Calu3 (cell line): ENCODE measurements around the gene NSG2. TPM values are rescaled to one million over a fixed set of nuclear protein-coding genes. Genes with fewer than 3 reads are reported as not detected.

Experiments used
- BruUV-seq: library from RNA; stranded (reverse); fragments of 400-500 nt; replicated peaks from 2 replicates; lab custom pipeline; 2021; lab: Mats Ljungman, UMichigan
- CTCF ChIA-PET: fragments of 300-600 bp; sonication (Branson Sonifier 250); formaldehyde crosslinking; loops from one replicate; lab custom pipeline; 2022; ENCODE audit warnings: antibody characterized with exemption; lab: Charles Lee
- DNase-seq: peaks from one replicate; pipeline ENCODE4 v3.0.0; 2022
- H3K27ac Mint-ChIP-seq: one replicate; pipeline ENCODE4 v1.8.0; 2022; ENCODE audit warnings: mixed read lengths; ENCODE audit not compliant: unreplicated experiment
- H3K27me3 Mint-ChIP-seq: one replicate; pipeline ENCODE4 v1.8.0; 2022; ENCODE audit warnings: mixed read lengths; ENCODE audit not compliant: unreplicated experiment
- H3K36me3 Mint-ChIP-seq: one replicate; pipeline ENCODE4 v1.8.0; 2022; ENCODE audit warnings: mild to moderate bottlenecking, moderate library complexity, mixed read lengths; ENCODE audit not compliant: insufficient read depth, unreplicated experiment
- H3K4me1 Mint-ChIP-seq: one replicate; pipeline ENCODE4 v1.8.0; 2022; ENCODE audit warnings: mild to moderate bottlenecking, low read depth, mixed read lengths; ENCODE audit not compliant: unreplicated experiment
- H3K4me3 Mint-ChIP-seq: one replicate; pipeline ENCODE4 v1.8.0; 2022; ENCODE audit warnings: mild to moderate bottlenecking, low read depth, moderate library complexity, mixed read lengths; ENCODE audit not compliant: unreplicated experiment
- H3K9me3 Mint-ChIP-seq: one replicate; pipeline ENCODE4 v1.8.0; 2022; ENCODE audit warnings: low read depth, mixed read lengths; ENCODE audit not compliant: unreplicated experiment
- CTCF ChIP-seq: fragments of 200-600 bp; IDR thresholded peaks from one replicate; pipeline ENCODE4 v1.8.0; 2022; ENCODE audit warnings: antibody characterized with exemption; ENCODE audit not compliant: unreplicated experiment
- intact Hi-C: fragments of 100-400 bp; cut with micrococcal nuclease; formaldehyde crosslinking; loops from one replicate; pipeline ENCODE4 v1.10.0; 2022; ENCODE audit not compliant: unreplicated experiment
- total RNA-seq: library from RNA; stranded (reverse); gene quantifications from 2 replicates; pipeline ENCODE4 v1.2.3, GENCODE V29; 2022

The NSG2 gene
- total RNA-seq, 1 experiment from 2014 or later: not detected

GRCh38 chr5:174003795-174004194 is 41.7 kb upstream of the NSG2 start:
- Mint-ChIP-seq H3K27ac (no peak overlapping the region), H3K4me1 (no peaks in the 10 kb centered on the region), H3K27me3 (peaks cover 61% of the 10 kb centered on the region), H3K9me3 (no peaks in the 10 kb centered on the region), H3K36me3 (no peaks in the 10 kb centered on the region), H3K4me3 (no peak overlapping the region)
- intact Hi-C loops: no loop called here
- CTCF ChIA-PET: no interaction called here
- no peak for TF ChIP-seq CTCF
- no peak for DNase-seq
- BruUV-seq: no TSS peak

- no peak for DNase-seq
- Mint-ChIP-seq H3K36me3 (no peaks in the 10 kb centered on the region), H3K27me3 (peaks cover 80% of the 10 kb centered on the region), H3K4me1 (no peaks in the 10 kb centered on the region), H3K4me3 (no peak overlapping the region), H3K27ac (no peak overlapping the region), H3K9me3 (no peaks in the 10 kb centered on the region)
- intact Hi-C loops: no loop called here
- TF ChIP-seq CTCF: no peak
- BruUV-seq: no TSS peak
- CTCF ChIA-PET: interaction anchor here (0.7 kb wide), 1 partner anchor 17 kb away, joined by 3 read pairs; no protein-coding TSS in a partner anchor
Observed at GRCh38 chr5:174008922-174009321, 36.6 kb upstream of the NSG2 start.

- Mint-ChIP-seq H3K36me3 (no peaks in the 10 kb centered on the region), H3K4me3 (no peak overlapping the region), H3K9me3 (no peaks in the 10 kb centered on the region), H3K27me3 (peaks cover 77% of the 10 kb centered on the region), H3K4me1 (no peaks in the 10 kb centered on the region), H3K27ac (no peak overlapping the region)
- CTCF ChIA-PET: no interaction called here
- TF ChIP-seq CTCF: no peak
- intact Hi-C loops: no loop called here
- DNase-seq: no peak
- BruUV-seq: no TSS peak
Observed at GRCh38 chr5:174010365-174010764, 35.1 kb upstream of the NSG2 start.

- DNase-seq: no peak
- CTCF ChIA-PET: no interaction called here
- Mint-ChIP-seq H3K27me3 (peaks cover 67% of the 10 kb centered on the region), H3K4me3 (no peak overlapping the region), H3K36me3 (no peaks in the 10 kb centered on the region), H3K4me1 (no peaks in the 10 kb centered on the region), H3K9me3 (no peaks in the 10 kb centered on the region), H3K27ac (no peak overlapping the region)
- no peak for TF ChIP-seq CTCF
- intact Hi-C loops: no loop called here
- no TSS peak for BruUV-seq
Observed at GRCh38 chr5:174011441-174011840, 34.1 kb upstream of the NSG2 start.
